B cell (primary cell): ENCODE measurements around the gene ADAM19. TPM values are rescaled to one million over a fixed set of nuclear protein-coding genes. Genes with fewer than 3 reads are reported as not detected.

ENCODE experiments used
- ATAC-seq: fragments of 200-7000 bp; cut with Tn5 transposase; one replicate; pipeline ENCODE4 v1.10.0; 2021; ENCODE audit warnings: low read depth, mild to moderate bottlenecking, moderate number of reproducible peaks, moderate library complexity
- CTCF ChIA-PET: fragments of 350-600 bp; sonication (Branson Sonifier 250); formaldehyde crosslinking; loops from one replicate; lab custom pipeline; 2021; ENCODE audit warnings: antibody characterized with exemption, inconsistent platforms; lab: Charles Lee
- POLR2A ChIA-PET: fragments of 350-600 bp; sonication (Branson Sonifier 250); formaldehyde crosslinking; loops from one replicate; lab custom pipeline; 2021; ENCODE audit warnings: antibody characterized with exemption; lab: Charles Lee
- DNase-seq: peaks from one replicate; pipeline ENCODE4 v3.0.0; 2013
- H2AFZ ChIP-seq: 2 replicates; pipeline ENCODE4 v1.6.1; 2012; ENCODE audit warnings: mild to moderate bottlenecking, low read depth, low read length; ENCODE audit not compliant: insufficient read depth, poor library complexity, severe bottlenecking
- H3K27ac ChIP-seq, 2 donors: 1 replicate in 1 of 2; 2 replicates in 1 of 2; pipeline ENCODE4 v1.5.1; 2012 to 2013; ENCODE audit warnings: low read length in 2 of 2, mild to moderate bottlenecking in 2 of 2, moderate library complexity in 1 of 2
- H3K27me3 ChIP-seq, 4 experiments: fragments of 200-600 bp in 1 of 4; sonication (generic) in 1 of 4; replicated peaks in 1 of 4; 1 replicate in 2 of 4; 2 replicates in 2 of 4; pipeline versions ENCODE4 v1.6.1 to v1.7.0; 2013 to 2016; ENCODE audit warnings: low read length in 3 of 4, mild to moderate bottlenecking in 2 of 4, mixed read lengths in 1 of 4, moderate library complexity in 1 of 4; ENCODE audit not compliant: insufficient read depth in 4 of 4, control insufficient read depth in 3 of 4; ENCODE audit errors: control extremely low read depth in 1 of 4
- H3K36me3 ChIP-seq, 2 experiments: replicated peaks in 1 of 2; 1 replicate in 1 of 2; 2 replicates in 1 of 2; pipeline versions ENCODE4 v1.6.1 to v1.7.1; 2013; ENCODE audit warnings: low read length in 1 of 2; ENCODE audit not compliant: insufficient read depth in 2 of 2, control insufficient read depth in 1 of 2; ENCODE audit errors: control extremely low read depth in 1 of 2, extremely low read depth in 1 of 2
- H3K4me1 ChIP-seq, 2 donors: fragments of 200-600 bp in 1 of 2; sonication (generic) in 1 of 2; 1 replicate in 1 of 2; 2 replicates in 1 of 2; pipeline versions ENCODE4 v1.5.1 to v1.6.1; 2013 to 2017; ENCODE audit warnings: low read length in 2 of 2; ENCODE audit not compliant: control insufficient read depth in 2 of 2, insufficient read depth in 2 of 2
- H3K4me2 ChIP-seq: replicated peaks from 2 replicates; pipeline ENCODE3; 2012; ENCODE audit warnings: mild to moderate bottlenecking, low read depth, low read length; ENCODE audit not compliant: poor library complexity, severe bottlenecking
- H3K4me3 ChIP-seq, 5 experiments: fragments of 200-600 bp in 1 of 5; sonication (generic) in 1 of 5; 1 replicate in 3 of 5; 2 replicates in 2 of 5; pipeline versions ENCODE4 v1.5.1 to v1.7.0; 2011 to 2016; ENCODE audit warnings: low read length in 4 of 5, mild to moderate bottlenecking in 4 of 5, low read depth in 2 of 5, control low read depth in 1 of 5, moderate library complexity in 1 of 5; ENCODE audit not compliant: insufficient read depth in 1 of 5; ENCODE audit errors: control extremely low read depth in 1 of 5, extremely low read depth in 1 of 5
- H3K79me2 ChIP-seq: fragments of 200-600 bp; sonication (generic); one replicate; pipeline ENCODE4 v1.6.0; 2016; ENCODE audit warnings: low read length; ENCODE audit not compliant: control insufficient read depth, insufficient read depth
- H3K9ac ChIP-seq: fragments of 200-600 bp; sonication (generic); 2 replicates; pipeline ENCODE4 v1.6.1; 2017; ENCODE audit warnings: mild to moderate bottlenecking, low read length, moderate library complexity
- H3K9me3 ChIP-seq, 3 donors: one replicate each; pipeline versions ENCODE4 v1.6.1 to v1.7.1; 2013; ENCODE audit warnings: low read length in 2 of 3; ENCODE audit not compliant: control insufficient read depth in 2 of 3, insufficient read depth in 1 of 3; ENCODE audit errors: control extremely low read depth in 1 of 3
- H4K20me1 ChIP-seq: 2 replicates; pipeline ENCODE4 v1.6.0; 2012; ENCODE audit warnings: mild to moderate bottlenecking, low read length; ENCODE audit not compliant: insufficient read depth, control insufficient read depth, poor library complexity, severe bottlenecking
- H3K27ac Mint-ChIP-seq: one replicate; pipeline ENCODE4 v1.8.0; 2021; ENCODE audit warnings: mixed read lengths
- H3K27me3 Mint-ChIP-seq: one replicate; pipeline ENCODE4 v1.8.0; 2021; ENCODE audit warnings: mixed read lengths
- H3K4me1 Mint-ChIP-seq: one replicate; pipeline ENCODE4 v1.8.0; 2021; ENCODE audit warnings: mixed read lengths
- H3K4me3 Mint-ChIP-seq: one replicate; pipeline ENCODE4 v1.8.0; 2021; ENCODE audit warnings: mixed read lengths
- H3K9me3 Mint-ChIP-seq: one replicate; pipeline ENCODE4 v1.8.0; 2022; ENCODE audit warnings: mixed read lengths; ENCODE audit not compliant: insufficient read depth
- EZH2 ChIP-seq: IDR thresholded peaks from 2 replicates; pipeline ENCODE4 v1.6.1; 2012; ENCODE audit warnings: borderline replicate concordance, low read depth, mild to moderate bottlenecking, moderate library complexity, low read length; ENCODE audit not compliant: insufficient read depth, poor library complexity, severe bottlenecking
- WGBS: methylation state at CpG from one replicate; pipeline ENCODE4 v1.1.5; 2013; ENCODE audit warnings: missing lambda C conversion rate; ENCODE audit not compliant: insufficient coverage; 5-methylcytosine and 5-hydroxymethylcytosine counted together
- intact Hi-C: fragments of 100-400 bp; cut with micrococcal nuclease; formaldehyde crosslinking; loops from one replicate; pipeline ENCODE4 v1.10.0; 2022
- polyA plus RNA-seq: library from polyadenylated mRNA; depleted of rRNA; stranded (reverse); fragments of >200 nt; gene quantifications from 2 replicates; pipeline ENCODE4 v1.2.3, GENCODE V29; 2012
- total RNA-seq, 2 donors: library from RNA; stranded (reverse); fragments of 120-200 nt in 1 of 2; gene quantifications; 1 replicate in 1 of 2; 2 replicates in 1 of 2; pipeline versions ENCODE4 v1.2.3 to v1.2.4, GENCODE V29; 2013 to 2022
- TF ChIP-seq, protein P1 (sequence below): fragments of 200-600 bp; IDR thresholded peaks from one replicate; pipeline ENCODE4 v1.8.0; 2022; ENCODE audit warnings: antibody characterized with exemption, mild to moderate bottlenecking

Gene ADAM19
- total and polyA plus RNA-seq, 2 donors (not counting 1 experiment from before 2014, with no cell fraction given): 110 to 171 TPM

DNA sequence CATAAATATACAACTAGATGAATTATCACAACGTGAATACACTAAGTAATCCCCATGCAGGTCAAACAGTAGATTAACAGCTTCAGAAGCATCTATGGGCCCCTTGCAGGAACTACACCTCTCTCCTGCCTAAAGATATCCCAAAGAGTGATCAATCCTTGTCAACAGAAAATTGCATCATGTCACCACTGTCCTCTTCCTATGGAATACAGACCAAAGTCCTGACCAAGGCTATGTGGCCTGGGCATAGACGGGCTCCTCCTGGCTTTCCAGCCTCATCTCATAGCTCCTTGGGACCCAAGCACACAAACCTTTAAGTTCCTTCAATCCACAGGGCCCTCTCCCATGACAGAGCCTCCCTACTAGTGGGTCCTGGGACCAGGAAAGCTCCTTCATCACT lies 90.2 kb downstream of the ADAM19 start:
- TF ChIP-seq, protein P1, sequence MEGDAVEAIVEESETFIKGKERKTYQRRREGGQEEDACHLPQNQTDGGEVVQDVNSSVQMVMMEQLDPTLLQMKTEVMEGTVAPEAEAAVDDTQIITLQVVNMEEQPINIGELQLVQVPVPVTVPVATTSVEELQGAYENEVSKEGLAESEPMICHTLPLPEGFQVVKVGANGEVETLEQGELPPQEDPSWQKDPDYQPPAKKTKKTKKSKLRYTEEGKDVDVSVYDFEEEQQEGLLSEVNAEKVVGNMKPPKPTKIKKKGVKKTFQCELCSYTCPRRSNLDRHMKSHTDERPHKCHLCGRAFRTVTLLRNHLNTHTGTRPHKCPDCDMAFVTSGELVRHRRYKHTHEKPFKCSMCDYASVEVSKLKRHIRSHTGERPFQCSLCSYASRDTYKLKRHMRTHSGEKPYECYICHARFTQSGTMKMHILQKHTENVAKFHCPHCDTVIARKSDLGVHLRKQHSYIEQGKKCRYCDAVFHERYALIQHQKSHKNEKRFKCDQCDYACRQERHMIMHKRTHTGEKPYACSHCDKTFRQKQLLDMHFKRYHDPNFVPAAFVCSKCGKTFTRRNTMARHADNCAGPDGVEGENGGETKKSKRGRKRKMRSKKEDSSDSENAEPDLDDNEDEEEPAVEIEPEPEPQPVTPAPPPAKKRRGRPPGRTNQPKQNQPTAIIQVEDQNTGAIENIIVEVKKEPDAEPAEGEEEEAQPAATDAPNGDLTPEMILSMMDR: no peak
- TF ChIP-seq EZH2: no peak
- Histone ChIP-seq H4K20me1 (no peaks in the 10 kb centered on the region), H3K4me1 (peaks cover 75 to 86% of the 10 kb centered on the region in 2 donors), H2AFZ (no peak overlapping the region), H3K9me3 (peaks cover 0 to 4% (median 0%) of the 10 kb centered on the region in 3 donors), H3K79me2 (peaks cover 40% of the 10 kb centered on the region), H3K27ac (peak overlapping the region; percentile 94 to 100), H3K36me3 (peaks cover 4 to 89% of the 10 kb centered on the region in 2 experiments), H3K4me3 (no peak overlapping the region), H3K4me2 (peak overlapping the region; percentile 63), H3K9ac (peak overlapping the region; percentile 12), H3K27me3 (no peaks in the 10 kb centered on the region)
- ChIA-PET POLR2A (interaction anchor here (0.8 to 4.2 kb wide), 6 partner anchors 9 to 166 kb away, joined by 3 to 41 read pairs (median 4); partner anchors contain the start of gene SOX30), CTCF (interaction anchor here (0.6 to 2.4 kb wide), 22 partner anchors 8 to 258 kb away, joined by 3 to 21 read pairs (median 4); partner anchors contain the start of gene LSM11)
- intact Hi-C loops: loop anchor here (5.0 kb wide), 3 partner anchors 37 to 112 kb away; no protein-coding TSS in a partner anchor
- H3K27me3 Mint-ChIP-seq: no peaks in the 10 kb centered on the region
- H3K9me3 Mint-ChIP-seq: no peaks in the 10 kb centered on the region
- 98% methylated on average over 2 of the region's 2 CpGs for WGBS
- H3K4me3 Mint-ChIP-seq: peak overlapping the region; percentile 65
- H3K4me1 Mint-ChIP-seq: peaks cover 87% of the 10 kb centered on the region
- DNase-seq (no peak), ATAC-seq (no peak)
- peak overlapping the region; percentile 95 for H3K27ac Mint-ChIP-seq

DNA sequence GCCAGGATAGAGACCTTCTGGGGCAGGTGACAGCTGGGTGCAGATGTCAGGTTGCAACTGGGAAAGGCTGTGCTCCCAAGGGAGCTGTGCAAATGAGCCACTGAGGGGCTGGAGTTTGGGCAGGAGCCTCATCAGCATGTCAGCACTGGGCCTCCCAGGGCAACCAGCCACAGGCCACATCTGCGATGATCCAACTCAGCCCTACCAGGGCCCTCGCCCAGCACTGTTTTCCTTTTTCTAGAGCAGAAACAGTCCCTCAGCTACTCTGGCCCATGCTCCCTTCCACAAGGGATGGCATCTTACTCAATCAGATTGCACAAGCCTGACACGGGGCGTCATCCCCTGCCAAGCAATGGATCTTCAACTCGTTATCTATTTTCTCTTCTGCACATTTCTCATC lies 90.8 kb downstream of the ADAM19 start:
- H3K4me2 ChIP-seq: peak overlapping the region; percentile 63
- H3K27ac Mint-ChIP-seq: peak overlapping the region; percentile 95
- H3K4me3 ChIP-seq: no peak overlapping the region

More for the DNA sequence above, 90.8 kb downstream of the ADAM19 start:
- ATAC-seq: no peak
- H3K9me3 ChIP-seq: peaks cover 0 to 4% (median 0%) of the 10 kb centered on the region in 3 donors
- intact Hi-C loops: loop anchor here (5.0 kb wide), 3 partner anchors 38 to 113 kb away; no protein-coding TSS in a partner anchor
- whole genome bisulfite sequencing: 78% methylated on average over 5 of the region's 5 CpGs
- Mint-ChIP-seq H3K9me3 (no peaks in the 10 kb centered on the region), H3K27me3 (no peaks in the 10 kb centered on the region), H3K4me3 (peak overlapping the region; percentile 60), H3K4me1 (peaks cover 89% of the 10 kb centered on the region)
- H2AFZ ChIP-seq: no peak overlapping the region
- no peak for DNase-seq
- no peak for TF ChIP-seq EZH2
- TF ChIP-seq, protein P1: no peak
- peaks cover 46% of the 10 kb centered on the region for H3K79me2 ChIP-seq
- H3K27ac ChIP-seq: peak overlapping the region; percentile 94 to 100
- no peaks in the 10 kb centered on the region for H4K20me1 ChIP-seq
- ChIA-PET CTCF (interaction anchor here (0.6 to 2.4 kb wide), 16 partner anchors 8 to 259 kb away, joined by 3 to 12 read pairs (median 4); partner anchors contain the start of genes LSM11 and NIPAL4), POLR2A (interaction anchor here (0.6 to 4.2 kb wide), 6 partner anchors 17 to 167 kb away, joined by 3 to 41 read pairs (median 4); partner anchors contain the start of gene SOX30)
- peak overlapping the region; percentile 12 for H3K9ac ChIP-seq
- H3K36me3 ChIP-seq: peaks cover 2 to 89% of the 10 kb centered on the region in 2 experiments
- no peaks in the 10 kb centered on the region for H3K27me3 ChIP-seq
- H3K4me1 ChIP-seq: peaks cover 78 to 88% of the 10 kb centered on the region in 2 donors
